ENCODE measurements around the gene NFATC3.
A peak's percentile ranks its signal among the peaks of the same experiment; 100 is the strongest.

Gene NFATC3

GRCh38 chr16:68233835-68234187, 148.6 kb downstream of the NFATC3 start:
- peak overlapping the region; percentile 96 for H3K27ac ChIP-seq
- ChIA-PET POLR2A (ENCODE audit: low non-redundant PET) (interaction anchor here (1.4 kb wide), 1 partner anchor 149 kb away, joined by 3 read pairs; the partner anchor contains the start of gene NFATC3), CTCF (no interaction called here)
- DNase-seq (ENCODE audit: low spot score), result no peak
- TF ChIP-seq CTCF (conservative IDR thresholded peaks at IDR 0.05; ENCODE audit: low read depth), result no peak

GRCh38 chr16:68234188-68235107, 149.3 kb downstream of the NFATC3 start:
- H3K27ac ChIP-seq, result peak overlapping the region; percentile 96
- CTCF ChIA-PET, result interaction anchor here (0.6 to 0.8 kb wide), 2 partner anchors 76 to 252 kb away, joined by 3 read pairs; no protein-coding TSS in a partner anchor
- POLR2A ChIA-PET (ENCODE audit: low non-redundant PET), result interaction anchor here (1.4 kb wide), 1 partner anchor 149 kb away, joined by 3 read pairs; the partner anchor contains the start of gene NFATC3
- TF ChIP-seq CTCF (conservative IDR thresholded peaks at IDR 0.05; ENCODE audit: low read depth), result no peak
- DNase-seq (ENCODE audit: low spot score), result peak; percentile 71

- peak; percentile 44 for DNase-seq (ENCODE audit: low spot score)
- ChIA-PET CTCF (interaction anchor here (0.6 to 0.8 kb wide), 2 partner anchors 75 to 251 kb away, joined by 3 read pairs; no protein-coding TSS in a partner anchor), POLR2A (ENCODE audit: low non-redundant PET) (interaction anchor here (0.5 to 0.6 kb wide), 2 partner anchors 36 to 87 kb away, joined by 3 to 4 read pairs; no protein-coding TSS in a partner anchor)
- peak; percentile 41; the same call in 1 of the 2 replicates for TF ChIP-seq CTCF (conservative IDR thresholded peaks at IDR 0.05; ENCODE audit: low read depth)
- peak overlapping the region; percentile 96 for H3K27ac ChIP-seq
These were observed 150.1 kb downstream of the NFATC3 start for GRCh38 chr16:68235108-68235886.

- POLR2A ChIA-PET (ENCODE audit: low non-redundant PET), result interaction anchor here (0.5 to 0.6 kb wide), 2 partner anchors 36 to 87 kb away, joined by 3 to 4 read pairs; no protein-coding TSS in a partner anchor
- TF ChIP-seq CTCF (conservative IDR thresholded peaks at IDR 0.05; ENCODE audit: low read depth), result no peak
- DNase-seq (ENCODE audit: low spot score), result no peak
- CTCF ChIA-PET, result no interaction called here
- H3K27ac ChIP-seq, result peak within 1 kb of the TSS; percentile 96
These were observed 150.6 kb downstream of the NFATC3 start, which contains the start of gene ESRP2 for GRCh38 chr16:68235887-68236136. Gene ESRP2 (minus strand): TSS chr16:68236127. CDS start chr16:68236045, 82 bp downstream.

GRCh38 chr16:68236137-68236825, 151.1 kb downstream of the NFATC3 start:
- CTCF ChIA-PET, result interaction anchor here (0.7 kb wide), 1 partner anchor 24 kb away, joined by 3 read pairs; no protein-coding TSS in a partner anchor

More at GRCh38 chr16:68236137-68236825, 151.1 kb downstream of the NFATC3 start:
- TF ChIP-seq CTCF (conservative IDR thresholded peaks at IDR 0.05; ENCODE audit: low read depth), result no peak
- POLR2A ChIA-PET (ENCODE audit: low non-redundant PET), result interaction anchor here (0.5 to 1.8 kb wide), 5 partner anchors 28 to 1094 kb away, joined by 3 to 9 read pairs (median 4); partner anchors contain the start of genes PRMT7, SLC7A6 and SLC7A6OS
- H3K27ac ChIP-seq, result peak overlapping the region; percentile 96
- peak; percentile 88 for DNase-seq (ENCODE audit: low spot score)

Measured in RWPE1 (cell line).